HS-5 (cell line): ENCODE data around the gene SPATA1.
"Not testable (repeated sequence)": the region's sequence is repeated elsewhere in the genome, so short reads cannot be mapped to it uniquely, and the experiment has no call there.

ENCODE experiments used
- DNase-seq: peaks from one replicate; pipeline ENCODE4 v3.0.0-alpha.2; 2012; ENCODE audit warnings: low read depth

Gene SPATA1, protein sequence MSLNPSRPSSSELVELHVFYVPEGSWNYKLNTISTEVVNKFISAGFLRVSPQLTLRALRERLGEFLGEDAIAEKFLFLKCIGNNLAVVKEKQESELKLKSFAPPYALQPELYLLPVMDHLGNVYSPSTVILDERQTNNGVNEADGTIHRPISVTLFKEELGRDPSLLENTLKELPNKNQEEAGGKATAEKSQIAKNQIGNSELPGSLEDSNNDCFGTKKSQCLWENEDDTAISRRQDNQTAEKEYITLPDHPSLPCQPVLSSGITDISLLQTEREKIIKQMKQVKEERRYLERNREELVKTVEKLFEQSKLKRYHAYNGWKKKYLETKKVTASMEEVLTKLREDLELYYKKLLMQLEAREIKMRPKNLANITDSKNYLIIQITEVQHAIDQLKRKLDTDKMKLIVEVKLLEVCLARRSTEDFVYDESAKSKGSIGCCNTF

DNA sequence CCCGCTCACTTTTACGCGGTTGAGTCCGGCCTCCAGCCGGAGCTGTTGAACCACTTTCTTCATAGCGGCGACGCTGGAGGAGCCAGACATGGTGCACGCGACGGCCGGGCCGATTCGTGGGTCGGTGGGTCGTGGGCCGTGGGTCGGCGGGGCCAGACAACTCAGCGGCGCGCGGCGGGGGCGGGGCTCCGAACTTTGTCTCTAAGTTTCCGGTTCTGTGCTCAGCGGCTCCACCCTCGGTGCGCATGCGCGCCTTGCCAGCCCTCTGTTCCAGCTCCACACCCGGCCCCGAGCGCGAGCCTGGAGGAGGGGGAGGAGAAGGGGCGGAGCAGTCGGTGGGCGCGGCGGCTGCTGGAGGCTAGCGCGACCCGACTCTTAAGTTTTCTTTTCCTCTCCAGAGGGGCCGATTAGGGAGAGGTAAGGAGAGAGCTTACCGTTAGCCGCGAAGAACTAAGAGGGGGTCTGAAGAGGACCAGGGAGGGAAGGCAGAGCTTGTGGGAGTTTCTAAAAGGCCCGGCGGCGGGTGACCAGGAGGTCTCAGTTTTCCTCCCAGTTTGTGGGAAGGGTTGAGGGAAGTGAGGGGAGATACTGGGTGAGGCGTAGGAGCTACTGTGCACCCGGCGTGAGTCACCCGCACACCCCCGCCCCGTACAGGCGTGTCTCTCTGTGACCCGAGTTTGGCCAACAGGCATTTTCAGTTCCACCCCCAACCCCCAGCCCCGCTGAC is at the start of gene SPATA1, which contains the start of gene GNG5:
Gene SPATA1, plus strand, starts transcription at position 385 of the 727 bp plus-strand sequence. CDS start 9,974 bp downstream, outside the sequence.
Gene GNG5, minus strand, starts transcription at position 580 of the 727 bp plus-strand sequence. Its CDS starts 490 bp downstream, at position 90.
- DNase-seq: peak; percentile 85

DNA sequence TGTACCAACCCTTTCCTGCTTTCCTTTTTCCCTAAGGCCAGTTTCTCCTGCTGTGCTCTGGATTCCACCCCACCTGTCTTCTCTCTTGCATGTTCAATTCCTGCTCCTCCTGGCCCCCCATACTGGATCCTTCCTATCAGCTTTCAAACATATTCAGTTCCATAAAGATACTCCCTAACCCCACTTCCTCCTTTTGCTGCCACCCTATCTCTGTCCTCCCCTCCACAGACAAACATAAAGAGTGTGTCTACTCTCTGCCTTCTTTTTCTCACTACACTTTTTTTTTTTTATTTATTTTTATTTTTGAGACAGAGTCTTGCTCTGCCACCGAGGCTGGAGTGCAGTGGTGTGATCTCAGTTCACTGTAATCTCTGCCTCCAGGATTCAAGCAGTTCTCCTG is 44.1 kb upstream of the SPATA1 start:
- DNase-seq: no peak

DNA sequence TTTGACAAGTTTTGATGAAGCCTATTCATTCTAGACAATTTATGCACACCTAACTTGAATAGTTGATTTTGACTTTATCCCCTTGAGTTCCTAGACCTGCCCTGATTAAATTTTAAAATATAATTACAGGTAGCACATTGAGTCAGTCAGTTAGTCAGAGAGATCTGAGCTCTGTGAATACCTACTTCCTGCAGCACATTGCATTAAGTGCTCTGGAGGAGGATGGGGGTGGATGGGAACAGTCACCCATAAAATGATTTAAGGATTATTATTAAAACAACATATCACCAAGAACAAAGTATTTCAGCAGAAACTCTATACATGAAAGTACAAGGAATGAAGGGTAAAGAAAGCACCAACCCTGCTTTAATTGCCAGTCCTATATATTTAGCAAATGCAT is 38.9 kb upstream of the SPATA1 start:
- DNase-seq: no peak

DNA sequence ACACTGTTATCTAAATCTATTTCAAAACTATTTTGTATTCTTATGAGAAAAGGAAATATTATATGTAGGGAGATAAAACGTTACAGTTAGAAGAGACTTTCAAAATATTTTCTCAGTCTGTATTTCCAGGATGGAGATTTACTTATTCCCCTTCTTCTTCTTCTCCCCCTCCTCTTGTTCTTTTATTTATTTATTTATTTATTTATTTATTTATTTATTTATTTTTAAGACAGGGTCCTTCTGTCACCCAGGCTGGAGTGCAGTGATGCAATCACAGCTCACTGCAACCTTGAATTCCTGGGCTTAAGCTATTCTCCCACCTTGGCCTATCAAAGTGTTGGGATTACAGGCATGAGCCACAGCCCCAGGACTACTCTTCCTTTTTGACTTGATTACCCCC is 30.0 kb upstream of the SPATA1 start:
- no peak for DNase-seq

DNA sequence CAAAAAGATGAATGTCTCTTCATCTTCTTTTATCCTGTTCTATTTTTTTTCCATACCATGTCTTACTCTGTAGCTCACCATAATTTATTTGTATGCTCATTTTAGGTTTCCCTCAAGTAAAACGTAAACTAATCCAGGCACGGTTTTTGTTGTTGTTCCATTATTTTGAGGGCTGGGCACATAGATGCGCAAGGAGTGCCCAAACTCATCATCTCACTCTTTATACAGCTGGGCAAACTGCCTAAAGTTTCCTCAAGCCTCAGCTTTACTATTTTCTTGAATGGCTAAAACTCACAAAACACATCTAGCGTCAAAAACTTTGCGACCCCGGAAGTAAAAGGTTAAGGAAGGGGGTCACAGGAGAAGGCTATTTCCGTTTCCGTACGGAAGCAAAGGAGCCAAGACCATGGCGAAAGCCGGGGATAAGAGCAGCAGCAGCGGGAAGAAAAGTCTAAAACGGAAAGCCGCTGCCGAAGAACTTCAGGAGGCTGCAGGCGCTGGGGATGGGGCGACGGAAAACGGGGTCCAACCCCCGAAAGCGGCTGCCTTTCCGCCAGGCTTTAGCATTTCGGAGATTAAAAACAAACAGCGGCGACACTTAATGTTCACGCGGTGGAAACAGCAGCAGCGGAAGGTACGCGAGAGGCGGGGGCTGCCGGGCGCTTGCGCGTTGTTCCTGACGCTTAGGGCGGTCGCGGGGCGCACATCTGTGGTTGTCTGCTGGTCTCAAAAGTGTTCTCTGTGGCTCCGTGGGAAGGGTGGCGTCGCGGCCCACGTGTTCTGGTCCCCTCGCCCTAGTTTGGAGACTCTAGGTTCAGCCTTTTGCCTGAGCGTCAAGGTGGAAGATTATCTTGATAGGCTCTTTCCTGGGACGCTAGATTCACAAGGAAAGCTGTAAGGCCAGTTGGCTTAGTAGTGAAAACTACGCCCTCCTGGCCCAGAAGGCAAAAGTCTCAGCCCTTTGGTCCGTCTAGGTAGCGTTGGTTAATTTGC is 27.0 kb upstream of the SPATA1 start, which contains the start of gene RPF1:
Gene RPF1, plus strand, starts transcription at position 391 of the 993 bp plus-strand sequence. Its CDS starts 16 bp downstream, at position 407.
- DNase-seq: peak; percentile 59

DNA sequence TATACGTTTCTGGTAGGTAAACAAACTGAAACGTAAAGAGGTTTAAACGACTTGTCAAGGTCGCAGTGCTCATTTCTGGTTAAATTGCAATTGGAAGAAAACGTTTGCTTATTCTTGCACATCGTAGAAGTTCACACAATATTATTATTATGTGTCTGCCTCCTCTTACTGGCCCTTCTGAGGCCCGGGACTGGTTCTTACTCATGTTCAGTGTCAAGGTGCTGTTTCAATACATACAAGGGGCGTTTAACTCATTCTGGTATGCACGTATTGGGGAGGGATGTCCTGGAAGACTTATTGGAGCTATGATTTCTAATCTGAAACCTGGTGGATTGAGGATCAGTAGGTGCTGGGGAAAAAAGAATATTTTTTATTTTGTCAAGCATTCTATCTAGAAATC is 26.2 kb upstream of the SPATA1 start:
- DNase-seq: no peak

DNA sequence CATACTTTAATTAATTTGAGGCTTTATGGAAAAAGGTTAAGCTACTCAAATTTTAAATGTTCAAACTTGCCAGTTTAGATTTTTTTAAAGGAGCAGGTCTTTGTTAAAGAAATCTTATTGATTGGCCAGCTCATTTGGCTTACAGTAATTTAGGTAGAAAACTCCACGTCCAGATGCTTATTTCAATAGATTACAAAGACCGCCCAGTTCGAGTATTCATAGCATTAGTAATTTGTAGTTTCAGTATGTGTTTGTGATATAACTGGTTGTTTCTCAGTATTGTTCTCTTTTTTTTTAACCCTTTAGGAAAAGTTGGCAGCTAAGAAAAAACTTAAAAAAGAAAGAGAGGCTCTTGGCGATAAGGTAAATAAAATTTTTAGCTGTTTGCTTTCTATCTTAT is 25.5 kb upstream of the SPATA1 start:
- DNase-seq: no peak

DNA sequence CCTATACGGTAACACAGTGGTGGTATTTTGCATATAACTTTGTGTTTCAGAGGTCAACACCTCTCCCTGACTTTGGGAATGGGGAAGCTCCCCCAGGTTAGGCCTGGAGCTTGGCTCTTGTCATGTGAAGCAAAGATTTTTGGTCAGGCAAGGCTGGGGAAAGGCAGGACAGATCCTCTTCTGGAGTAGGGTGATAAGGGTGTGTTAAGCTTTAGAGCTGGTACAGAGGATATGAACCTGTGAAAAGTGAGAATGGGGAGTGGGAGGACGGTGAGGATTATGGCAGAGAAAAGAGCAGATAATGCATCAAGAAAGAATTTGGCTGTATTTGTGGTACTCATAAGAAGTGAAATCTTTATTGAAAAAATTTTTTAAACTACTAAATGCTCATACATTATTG is 24.9 kb upstream of the SPATA1 start:
- DNase-seq: no peak

DNA sequence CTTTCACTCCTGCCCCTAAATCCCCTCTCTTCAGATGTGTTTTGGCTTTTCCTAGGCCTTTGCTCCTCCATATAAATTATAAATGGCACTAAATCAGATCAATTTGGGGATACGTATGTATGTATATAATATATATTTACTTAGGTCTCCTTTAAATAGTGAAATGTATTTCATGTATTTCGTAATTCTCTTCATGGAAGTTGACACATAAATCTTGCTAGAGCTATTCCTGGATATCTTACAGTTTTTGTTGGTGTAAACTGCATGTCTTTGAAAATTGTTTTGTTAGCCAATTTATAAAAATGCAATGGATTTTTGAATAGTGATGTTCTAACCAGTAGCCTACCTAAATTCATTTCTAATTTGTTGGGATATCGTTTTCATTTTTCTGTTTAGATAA is 18.1 kb upstream of the SPATA1 start:
- DNase-seq: no peak

DNA sequence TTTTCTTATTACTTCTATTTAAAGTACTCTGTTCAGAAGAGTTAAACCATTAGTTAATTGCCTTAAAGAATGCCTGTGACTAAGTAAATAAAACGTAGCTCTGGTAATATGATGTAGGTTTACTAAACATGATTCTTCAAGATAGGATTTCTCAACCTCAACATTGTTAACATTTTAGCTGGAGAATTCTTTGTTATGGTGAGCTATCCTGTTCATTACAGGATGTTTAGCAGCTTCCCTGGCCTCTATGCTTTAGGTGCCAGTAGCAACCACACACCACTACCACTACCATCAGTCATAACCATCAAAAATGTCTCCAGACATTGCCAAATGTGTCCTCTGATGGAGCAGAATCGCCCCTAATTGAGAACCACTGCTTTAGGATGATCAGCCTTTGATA is 16.4 kb upstream of the SPATA1 start:
- no peak for DNase-seq

DNA sequence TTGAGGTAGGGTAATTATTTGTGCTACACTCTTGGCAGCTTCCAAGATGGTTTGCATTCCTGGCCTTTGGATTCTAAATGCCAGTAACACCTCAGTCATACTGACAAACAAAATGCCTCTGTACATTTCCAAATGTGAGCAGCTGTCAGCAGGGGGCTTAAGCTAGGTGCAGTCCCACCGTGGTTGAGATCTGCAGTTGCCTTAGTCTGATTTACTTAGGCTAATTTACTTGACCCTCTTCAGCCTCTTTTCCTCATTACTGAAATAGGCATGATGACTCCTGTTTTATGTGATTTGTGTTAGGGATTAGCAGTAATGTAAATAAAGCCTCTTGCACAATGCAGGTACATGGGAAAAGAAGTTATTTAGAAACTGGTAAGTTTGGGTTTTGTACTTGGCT is 13.5 kb upstream of the SPATA1 start:
- DNase-seq: no peak

DNA sequence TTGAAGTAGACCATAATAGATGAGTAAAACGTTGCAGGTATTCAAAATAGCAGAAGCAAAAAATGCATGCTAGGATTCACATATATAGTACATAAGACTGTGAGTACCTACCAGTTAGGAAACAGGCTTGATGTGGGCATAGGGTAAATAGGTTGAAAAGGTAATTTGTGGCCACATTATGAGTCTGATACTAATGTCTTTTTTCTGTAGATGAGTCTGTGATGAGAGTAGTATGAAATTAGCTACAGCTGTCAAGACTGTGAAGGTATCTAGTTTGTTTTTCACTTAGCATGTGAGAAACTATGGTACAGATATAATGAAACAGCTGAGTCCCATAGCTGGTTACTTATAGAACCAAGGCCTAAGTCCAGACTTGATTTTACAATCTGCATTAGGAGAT is 12.4 kb upstream of the SPATA1 start:
- DNase-seq: no peak

DNA sequence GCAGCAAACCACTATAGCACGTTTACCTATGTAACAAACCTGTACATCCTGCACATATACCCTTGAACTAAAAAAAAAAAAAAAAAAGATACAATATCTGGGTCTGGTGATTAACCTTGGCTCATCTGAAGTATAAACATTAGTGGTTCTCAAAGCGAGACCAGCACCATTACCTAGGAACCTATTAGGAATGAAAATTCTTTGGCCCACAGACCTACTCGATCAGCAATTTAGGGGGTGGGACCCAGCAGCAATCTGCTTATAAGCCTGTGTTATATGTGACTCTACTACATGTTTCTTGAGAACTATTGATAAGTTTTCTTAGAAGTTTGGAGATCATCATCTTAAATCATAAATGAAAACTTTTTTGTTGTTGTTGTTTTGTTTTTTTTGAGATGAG is 9.7 kb upstream of the SPATA1 start:
- DNase-seq: no peak

DNA sequence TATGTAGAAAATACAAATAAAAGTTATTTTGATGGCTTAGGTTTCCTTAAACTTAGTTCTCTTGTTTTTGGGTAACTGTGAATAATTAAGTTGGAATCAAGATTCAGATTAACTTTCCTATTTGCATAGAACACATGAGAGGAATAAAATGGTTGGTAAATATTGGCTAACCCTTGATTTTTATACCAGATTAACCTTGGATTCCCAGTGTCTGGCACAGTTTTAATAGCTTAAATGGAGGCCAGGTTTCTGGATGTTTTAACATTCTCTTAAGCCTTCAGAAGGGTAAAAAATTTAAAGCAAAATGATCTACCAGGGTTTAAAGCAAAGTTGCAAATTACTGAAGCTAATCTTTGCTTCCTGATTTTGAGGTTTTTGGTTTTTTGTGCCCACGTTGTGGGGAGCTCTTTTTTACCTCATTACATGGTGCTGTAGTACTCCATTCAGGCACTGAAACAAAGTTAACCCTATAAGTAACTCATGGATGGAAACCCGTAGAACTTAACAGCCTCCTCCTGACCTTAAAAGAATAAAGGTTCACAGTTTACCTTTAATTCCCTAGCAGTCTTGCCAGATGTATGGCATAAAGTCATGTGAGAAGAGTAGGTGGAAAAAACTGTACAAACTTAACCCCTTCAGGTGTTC is 8.4 kb upstream of the SPATA1 start:
- no peak for DNase-seq

DNA sequence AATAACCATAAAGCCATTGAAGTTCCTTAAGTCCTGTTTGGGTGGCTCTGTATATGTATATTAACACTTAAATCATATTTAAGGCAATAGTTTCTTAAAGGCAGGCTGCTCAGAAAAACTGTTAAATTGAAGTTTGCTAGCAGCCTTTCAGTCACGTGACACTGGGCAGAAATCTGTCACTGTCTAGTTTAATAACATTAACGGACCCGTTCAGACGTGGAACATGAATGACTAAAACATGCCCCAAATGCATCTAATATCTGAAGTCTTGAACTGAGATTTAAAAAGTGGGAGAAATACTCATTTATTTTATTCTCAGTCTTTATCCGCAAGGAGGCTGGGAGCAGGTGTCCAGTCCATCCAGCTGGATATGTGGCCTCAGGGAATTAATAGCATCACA is 3.3 kb upstream of the SPATA1 start:
- DNase-seq: no peak

DNA sequence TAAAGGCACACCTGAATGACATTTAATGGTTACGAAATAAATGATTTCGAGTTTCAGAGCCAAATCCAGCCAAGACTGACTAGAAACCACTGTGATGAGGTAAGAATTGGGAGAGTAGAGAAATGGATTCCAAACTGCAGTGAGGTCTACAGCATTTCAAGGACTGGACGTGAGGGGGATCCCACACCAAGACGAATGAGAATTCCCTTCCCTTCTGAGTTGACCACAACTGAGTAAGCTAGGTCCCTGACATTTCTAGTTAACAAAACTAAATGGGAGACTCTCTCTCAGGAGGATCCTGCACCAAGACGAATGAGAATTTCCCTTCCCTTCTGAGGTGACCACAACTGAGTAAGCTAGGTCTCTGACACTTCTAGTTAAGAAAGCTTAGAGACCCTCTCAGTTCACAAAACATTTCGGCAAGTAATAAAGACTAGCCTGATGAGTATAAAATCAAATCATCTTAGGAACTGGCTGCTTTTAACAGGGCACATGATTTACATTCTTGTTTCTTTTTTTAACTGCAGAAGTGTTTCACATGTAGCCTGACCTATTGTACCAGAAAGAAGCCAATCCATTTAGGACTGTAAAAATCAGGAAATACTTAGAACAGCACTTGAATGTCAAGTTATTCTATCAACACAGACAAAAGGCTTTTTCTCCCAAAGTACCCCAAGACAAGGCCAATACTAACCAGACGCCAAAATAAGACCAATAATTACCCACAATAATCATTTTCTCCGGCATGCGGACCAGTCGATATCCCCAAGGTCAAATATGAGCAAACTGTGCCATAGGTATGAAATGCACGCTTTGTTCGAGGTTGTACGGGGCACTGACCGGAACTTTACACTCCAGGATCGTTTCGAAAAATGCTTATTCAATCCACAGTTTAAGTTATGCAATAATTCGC is 1.4 kb upstream of the SPATA1 start:
- DNase-seq: peak; percentile 33

DNA sequence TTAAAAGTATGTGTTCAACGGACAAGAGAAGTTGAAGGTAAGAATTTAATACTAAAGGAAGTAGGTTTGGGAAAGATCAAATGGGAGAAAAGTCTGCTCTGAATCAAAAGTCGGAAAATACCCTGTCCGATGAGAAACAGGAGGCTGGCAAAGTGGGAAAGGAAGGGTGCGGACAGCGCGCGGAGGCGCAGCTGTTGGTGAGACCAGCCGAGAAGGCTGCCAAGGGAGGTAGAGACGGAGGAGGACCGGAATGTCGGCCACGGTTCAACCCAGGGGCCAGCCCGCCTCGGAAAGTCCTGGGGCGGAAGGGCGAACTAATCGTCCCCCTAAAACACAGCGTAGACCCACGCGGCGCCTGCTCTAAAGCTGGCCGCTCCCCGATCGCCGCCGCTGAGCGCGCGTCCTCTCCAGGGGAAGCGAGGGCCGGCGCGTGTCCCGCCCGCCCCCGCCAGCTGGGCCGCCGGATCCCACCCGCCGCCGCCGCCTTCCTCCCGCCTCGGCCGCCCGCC is 639 bp upstream of the SPATA1 start:
- DNase-seq: peak; percentile 37

DNA sequence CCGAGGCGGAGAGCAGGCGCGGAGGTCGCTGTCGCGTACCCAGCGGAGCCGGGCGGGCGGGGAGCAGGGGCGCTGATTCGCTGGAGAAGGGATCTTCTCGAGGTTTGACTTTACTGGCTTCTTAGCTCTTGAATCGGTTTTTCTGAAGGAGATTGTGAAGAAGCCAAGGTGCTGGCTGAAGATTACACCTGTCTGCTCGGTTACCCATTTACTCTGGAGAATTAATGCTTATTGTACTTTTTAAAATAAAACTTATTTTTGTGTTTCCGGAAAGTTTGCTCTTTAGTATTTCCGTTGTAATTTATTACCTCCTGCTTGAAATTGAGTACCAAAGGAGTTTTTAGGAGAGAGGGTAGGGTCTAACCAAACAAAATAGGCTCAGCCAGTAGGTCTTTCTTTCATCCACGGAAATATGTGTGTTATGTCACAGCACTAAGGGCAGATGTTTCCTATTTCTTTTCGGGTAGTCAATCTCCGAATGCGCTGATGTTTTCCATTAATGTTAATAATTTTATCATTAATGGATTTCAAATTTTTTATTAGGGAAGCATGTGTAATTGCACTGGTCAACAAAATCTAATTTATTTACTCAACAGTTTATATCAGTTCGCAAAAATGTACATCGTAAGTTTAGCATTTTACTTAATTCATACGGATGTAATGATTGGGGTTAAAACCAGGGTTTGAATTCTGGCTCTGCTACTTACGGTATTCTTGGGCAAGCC is 705 bp downstream of the SPATA1 start:
- no peak for DNase-seq

DNA sequence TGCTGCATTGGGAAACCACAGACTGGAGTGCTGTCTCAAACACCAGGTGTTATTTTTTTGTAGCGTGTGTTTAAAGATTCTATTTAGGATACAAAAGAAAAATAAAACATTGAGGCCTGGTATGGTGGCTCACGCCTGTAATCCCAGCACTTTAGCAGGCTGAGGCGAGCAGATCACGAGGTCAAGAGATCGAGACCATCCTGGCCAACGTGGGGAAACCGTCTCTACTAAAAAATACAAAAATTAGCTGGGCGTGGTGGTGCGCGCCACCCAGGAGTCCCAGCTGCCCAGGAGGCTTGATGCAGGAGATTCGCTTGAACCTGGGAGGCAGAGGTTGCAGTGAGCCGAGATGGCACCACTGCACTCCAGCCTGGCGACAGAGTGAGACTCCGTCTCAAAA is 1.7 kb downstream of the SPATA1 start:
- not testable (repeated sequence) for DNase-seq
